Measurements from ENCODE around the gene MICALL2. TPM values are rescaled to one million over a fixed set of nuclear protein-coding genes. Genes with fewer than 3 reads are reported as not detected.

MICALL2 gene
- total RNA-seq, 1 donor from 2014 or later, result 76.5 TPM

DNA sequence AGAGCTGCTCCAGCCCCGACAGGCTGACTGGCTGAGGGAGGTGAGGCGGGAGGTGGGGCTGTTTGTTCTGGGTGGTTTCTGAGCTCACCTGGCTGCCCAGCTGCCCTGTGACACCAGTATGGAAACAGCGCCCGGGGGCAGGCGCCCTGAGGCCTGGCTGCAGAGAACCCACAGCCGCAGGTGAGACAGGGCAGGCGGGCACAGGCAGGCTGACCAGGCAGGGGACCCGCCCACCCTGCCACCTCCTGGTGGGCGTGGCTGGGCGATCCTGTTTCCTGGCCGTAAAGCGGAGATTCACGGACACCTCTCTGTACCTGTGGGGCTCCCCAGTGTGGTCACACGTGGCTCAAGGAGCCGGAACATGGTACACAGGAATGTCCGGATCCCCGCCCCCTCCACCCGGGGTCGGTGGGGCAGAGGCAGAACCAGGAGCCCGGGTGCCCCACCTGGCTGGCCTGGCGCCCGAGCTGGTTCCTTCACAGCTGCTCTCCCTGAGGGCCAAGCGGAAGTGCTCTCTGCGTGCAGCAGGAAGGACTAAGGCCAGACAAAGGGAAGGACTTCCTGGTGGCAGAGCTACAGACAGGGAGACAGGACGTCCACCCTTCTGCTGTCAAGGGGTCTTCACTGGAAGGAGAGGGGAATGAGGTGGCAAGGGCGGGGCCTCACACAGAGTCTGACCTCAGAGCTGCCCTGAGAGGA is 3.9 kb downstream of the MICALL2 start:
- no peak for DNase-seq (ENCODE audit: low spot score in 2 of 2)
- peaks cover 15 to 20% of the 10 kb centered on the region in 2 donors for H3K4me1 ChIP-seq
- TF ChIP-seq, protein P1, sequence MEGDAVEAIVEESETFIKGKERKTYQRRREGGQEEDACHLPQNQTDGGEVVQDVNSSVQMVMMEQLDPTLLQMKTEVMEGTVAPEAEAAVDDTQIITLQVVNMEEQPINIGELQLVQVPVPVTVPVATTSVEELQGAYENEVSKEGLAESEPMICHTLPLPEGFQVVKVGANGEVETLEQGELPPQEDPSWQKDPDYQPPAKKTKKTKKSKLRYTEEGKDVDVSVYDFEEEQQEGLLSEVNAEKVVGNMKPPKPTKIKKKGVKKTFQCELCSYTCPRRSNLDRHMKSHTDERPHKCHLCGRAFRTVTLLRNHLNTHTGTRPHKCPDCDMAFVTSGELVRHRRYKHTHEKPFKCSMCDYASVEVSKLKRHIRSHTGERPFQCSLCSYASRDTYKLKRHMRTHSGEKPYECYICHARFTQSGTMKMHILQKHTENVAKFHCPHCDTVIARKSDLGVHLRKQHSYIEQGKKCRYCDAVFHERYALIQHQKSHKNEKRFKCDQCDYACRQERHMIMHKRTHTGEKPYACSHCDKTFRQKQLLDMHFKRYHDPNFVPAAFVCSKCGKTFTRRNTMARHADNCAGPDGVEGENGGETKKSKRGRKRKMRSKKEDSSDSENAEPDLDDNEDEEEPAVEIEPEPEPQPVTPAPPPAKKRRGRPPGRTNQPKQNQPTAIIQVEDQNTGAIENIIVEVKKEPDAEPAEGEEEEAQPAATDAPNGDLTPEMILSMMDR (IDR thresholded peaks at IDR 0.05), result no peak
- H3K36me3 ChIP-seq, result no peaks in the 10 kb centered on the region
- no peaks in the 10 kb centered on the region for H3K9me3 ChIP-seq
- H3K27ac ChIP-seq, result no peak overlapping the region
- intact Hi-C loops (cut with DNase I), result no loop called here
- H3K4me3 ChIP-seq, result no peak overlapping the region
- no peaks in the 10 kb centered on the region for H3K27me3 ChIP-seq

DNA sequence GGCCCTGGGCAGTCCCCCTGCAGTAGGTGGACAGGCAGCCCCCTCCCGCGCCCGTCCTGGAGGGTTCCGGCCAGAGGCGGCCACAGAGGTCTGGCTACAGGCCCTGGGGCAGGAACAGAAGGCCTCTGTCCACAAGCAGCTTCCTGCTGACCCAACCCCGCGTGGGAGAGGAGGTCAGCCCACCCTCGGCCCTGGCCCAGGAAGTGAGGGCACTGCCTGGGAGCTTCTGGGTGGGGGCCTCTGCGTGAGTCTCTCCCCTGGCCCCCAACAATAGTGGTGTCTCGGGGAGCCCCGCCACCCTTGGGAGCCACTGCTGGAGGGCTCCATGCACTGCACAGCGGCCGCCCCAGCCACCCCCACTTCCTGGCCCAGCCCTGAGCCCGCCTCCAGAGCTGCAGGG is 4.7 kb downstream of the MICALL2 start:
- Histone ChIP-seq H3K4me1 (peaks cover 10 to 14% of the 10 kb centered on the region in 2 donors), H3K9me3 (no peaks in the 10 kb centered on the region), H3K36me3 (peaks cover 5 to 8% of the 10 kb centered on the region in 2 donors), H3K4me3 (no peak overlapping the region), H3K27ac (no peak overlapping the region), H3K27me3 (no peaks in the 10 kb centered on the region)
- DNase-seq (ENCODE audit: low spot score in 2 of 2), result no peak
- TF ChIP-seq, protein P1 (IDR thresholded peaks at IDR 0.05), result no peak
- intact Hi-C loops (cut with DNase I), result no loop called here

DNA sequence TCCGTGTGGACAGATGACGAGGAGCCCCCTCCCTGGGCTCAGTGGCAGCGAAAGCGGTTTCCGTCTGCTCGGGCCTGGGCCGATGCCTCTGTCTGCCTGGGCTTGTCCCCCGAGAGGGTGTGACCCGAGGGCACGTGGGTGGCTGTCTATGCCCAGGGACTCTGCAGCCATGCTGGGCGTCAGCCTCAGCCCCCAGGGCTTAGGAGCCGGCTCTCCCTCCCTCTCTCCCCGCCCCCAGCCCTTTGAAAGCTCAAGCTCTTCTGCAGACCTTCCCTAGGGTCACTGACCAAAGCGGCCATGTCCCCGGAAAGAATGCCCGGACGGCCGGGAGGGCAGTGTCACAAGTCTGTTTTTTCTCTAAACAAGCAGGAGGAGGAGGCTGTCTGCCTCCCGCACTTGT is 7.1 kb downstream of the MICALL2 start:
- no peak for DNase-seq (ENCODE audit: low spot score in 2 of 2)
- peaks cover 0 to 1% of the 10 kb centered on the region in 2 donors for H3K4me1 ChIP-seq
- intact Hi-C loops (cut with DNase I), result no loop called here
- H3K4me3 ChIP-seq, result no peak overlapping the region
- H3K36me3 ChIP-seq, result peaks cover 10% of the 10 kb centered on the region in 2 donors
- TF ChIP-seq, protein P1 (IDR thresholded peaks at IDR 0.05), result no peak
- no peak overlapping the region for H3K27ac ChIP-seq
- H3K27me3 ChIP-seq, result no peaks in the 10 kb centered on the region
- H3K9me3 ChIP-seq, result no peaks in the 10 kb centered on the region

DNA sequence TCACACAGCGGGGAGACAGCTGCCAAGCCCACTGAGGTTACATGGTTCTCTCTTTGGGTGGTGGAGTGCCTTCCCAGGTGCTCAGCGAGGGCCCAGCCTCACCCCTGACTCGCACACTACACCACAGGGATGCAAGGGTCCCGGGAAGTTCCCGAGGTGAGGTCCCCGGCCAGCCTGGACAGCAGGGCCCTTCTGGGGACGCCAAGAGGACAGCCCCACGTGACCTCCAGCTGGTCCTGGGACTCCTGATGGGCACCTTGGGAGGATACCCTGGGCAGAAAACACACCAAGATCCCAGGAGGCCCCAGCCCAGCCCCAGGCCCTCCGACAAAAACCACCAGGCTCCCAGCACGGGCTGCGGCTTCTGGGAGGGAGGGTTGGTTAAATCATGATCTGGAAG is 8.3 kb downstream of the MICALL2 start:
- Histone ChIP-seq H3K27ac (no peak overlapping the region), H3K9me3 (no peaks in the 10 kb centered on the region), H3K27me3 (no peaks in the 10 kb centered on the region), H3K4me1 (no peaks in the 10 kb centered on the region), H3K4me3 (no peak overlapping the region), H3K36me3 (peaks cover 10 to 14% of the 10 kb centered on the region in 2 donors)
- no peak for DNase-seq (ENCODE audit: low spot score in 2 of 2)
- intact Hi-C loops (cut with DNase I), result no loop called here
- TF ChIP-seq, protein P1 (IDR thresholded peaks at IDR 0.05), result no peak

DNA sequence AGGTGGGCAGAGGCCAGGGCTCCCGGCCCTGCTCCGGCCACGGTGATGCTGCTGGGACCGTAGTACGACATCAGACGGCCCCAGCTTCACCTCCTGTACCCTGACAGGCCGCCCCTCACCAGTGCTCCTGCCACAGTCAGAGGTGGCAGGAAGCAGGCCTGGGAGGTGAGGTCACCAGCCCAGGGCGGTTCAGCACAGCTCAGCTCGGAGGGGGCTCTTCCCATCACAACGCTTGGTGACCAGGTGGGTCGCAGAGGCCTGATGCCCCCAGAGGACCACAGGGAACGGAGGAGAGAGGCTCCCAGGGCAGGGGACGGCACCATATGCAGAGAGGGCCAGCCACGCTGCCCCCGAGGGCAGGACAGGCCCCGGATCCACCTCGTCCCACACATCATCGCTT is 8.8 kb downstream of the MICALL2 start:
- Histone ChIP-seq H3K27ac (no peak overlapping the region), H3K36me3 (peaks cover 13 to 14% of the 10 kb centered on the region in 2 donors), H3K27me3 (no peaks in the 10 kb centered on the region), H3K4me3 (no peak overlapping the region), H3K4me1 (no peaks in the 10 kb centered on the region), H3K9me3 (no peaks in the 10 kb centered on the region)
- intact Hi-C loops (cut with DNase I), result no loop called here
- DNase-seq (ENCODE audit: low spot score in 2 of 2), result no peak
- TF ChIP-seq, protein P1 (IDR thresholded peaks at IDR 0.05), result no peak
